Subcutaneous abdominal adipose tissue (tissue), 5 donors: ENCODE data around the gene PTX3.

ENCODE experiments used
- H3K27ac ChIP-seq: one replicate; pipeline ENCODE4 v1.7.0; 2013; ENCODE audit warnings: low read depth, mild to moderate bottlenecking, inconsistent platforms, low read length, moderate library complexity
- H3K27me3 ChIP-seq, 5 donors: one replicate each; pipeline ENCODE4 v1.7.0; 2013; ENCODE audit warnings: low read length in 5 of 5, inconsistent platforms in 1 of 5; ENCODE audit not compliant: control insufficient read depth in 5 of 5, insufficient read depth in 4 of 5
- H3K36me3 ChIP-seq, 5 donors: one replicate each; pipeline ENCODE4 v1.7.0; 2013; ENCODE audit warnings: low read length in 5 of 5; ENCODE audit not compliant: control insufficient read depth in 5 of 5, insufficient read depth in 5 of 5
- H3K4me1 ChIP-seq, 5 donors: one replicate each; pipeline ENCODE4 v1.7.0; 2013; ENCODE audit warnings: low read length in 5 of 5, mild to moderate bottlenecking in 3 of 5, moderate library complexity in 1 of 5; ENCODE audit not compliant: control insufficient read depth in 5 of 5, insufficient read depth in 5 of 5
- H3K4me3 ChIP-seq, 5 donors: one replicate each; pipeline ENCODE4 v1.7.0; 2013; ENCODE audit warnings: low read length in 5 of 5, low read depth in 1 of 5
- H3K9ac ChIP-seq, 5 donors: one replicate each; pipeline ENCODE4 v1.7.0; 2013; ENCODE audit warnings: low read length in 5 of 5, mild to moderate bottlenecking in 4 of 5, moderate library complexity in 3 of 5
- H3K9me3 ChIP-seq, 5 donors: one replicate each; pipeline ENCODE4 v1.7.0; 2013; ENCODE audit warnings: low read length in 5 of 5; ENCODE audit not compliant: control insufficient read depth in 5 of 5
- donor health status: healthy.
- donor health status: healthy.
- donor health status: healthy.
- donor health status: healthy.
- donor health status: healthy.

The PTX3 gene

GRCh38 chr3:157469561-157470294 is 33.1 kb downstream of the PTX3 start:
- H3K4me1 ChIP-seq = peaks cover 0 to 12% (median 3%) of the 10 kb centered on the region in 5 donors
- H3K36me3 ChIP-seq = no peaks in the 10 kb centered on the region
- H3K27me3 ChIP-seq = no peaks in the 10 kb centered on the region
- no peaks in the 10 kb centered on the region for H3K9me3 ChIP-seq
- peak overlapping the region; percentile 43 for H3K27ac ChIP-seq
- no peak overlapping the region for H3K9ac ChIP-seq
- no peak overlapping the region for H3K4me3 ChIP-seq

GRCh38 chr3:157471064-157471463 is 34.4 kb downstream of the PTX3 start:
- Histone ChIP-seq H3K27me3 (no peaks in the 10 kb centered on the region), H3K4me1 (peaks cover 0 to 12% (median 3%) of the 10 kb centered on the region in 5 donors), H3K9me3 (peaks cover 0 to 2% (median 0%) of the 10 kb centered on the region in 5 donors), H3K9ac (no peak overlapping the region), H3K36me3 (no peaks in the 10 kb centered on the region), H3K4me3 (no peak overlapping the region), H3K27ac (no peak overlapping the region)

GRCh38 chr3:157472648-157473047 is 36.0 kb downstream of the PTX3 start:
- H3K4me3 ChIP-seq = no peak overlapping the region
- no peak overlapping the region for H3K27ac ChIP-seq
- peaks cover 0 to 2% (median 0%) of the 10 kb centered on the region in 5 donors for H3K9me3 ChIP-seq
- H3K27me3 ChIP-seq = no peaks in the 10 kb centered on the region
- H3K36me3 ChIP-seq = no peaks in the 10 kb centered on the region
- H3K4me1 ChIP-seq = peaks cover 0 to 12% (median 3%) of the 10 kb centered on the region in 5 donors
- no peak overlapping the region for H3K9ac ChIP-seq

GRCh38 chr3:157475921-157476414 is 39.3 kb downstream of the PTX3 start:
- no peak overlapping the region for H3K4me3 ChIP-seq
- H3K9ac ChIP-seq = no peak overlapping the region
- no peaks in the 10 kb centered on the region for H3K36me3 ChIP-seq
- H3K27me3 ChIP-seq = no peaks in the 10 kb centered on the region
- H3K27ac ChIP-seq = no peak overlapping the region
- H3K4me1 ChIP-seq = no peaks in the 10 kb centered on the region
- H3K9me3 ChIP-seq = peaks cover 0 to 2% (median 0%) of the 10 kb centered on the region in 5 donors

GRCh38 chr3:157477441-157477840 is 40.8 kb downstream of the PTX3 start:
- peaks cover 0 to 2% (median 0%) of the 10 kb centered on the region in 5 donors for H3K9me3 ChIP-seq
- H3K9ac ChIP-seq = no peak overlapping the region
- no peaks in the 10 kb centered on the region for H3K4me1 ChIP-seq
- H3K27me3 ChIP-seq = no peaks in the 10 kb centered on the region
- H3K4me3 ChIP-seq = no peak overlapping the region
- no peak overlapping the region for H3K27ac ChIP-seq
- H3K36me3 ChIP-seq = no peaks in the 10 kb centered on the region

GRCh38 chr3:157479464-157480243 is 43.0 kb downstream of the PTX3 start:
- H3K27me3 ChIP-seq = no peaks in the 10 kb centered on the region
- peaks cover 0 to 2% (median 0%) of the 10 kb centered on the region in 5 donors for H3K9me3 ChIP-seq
- no peaks in the 10 kb centered on the region for H3K36me3 ChIP-seq
- no peak overlapping the region for H3K9ac ChIP-seq
- no peak overlapping the region for H3K4me3 ChIP-seq
- H3K27ac ChIP-seq = no peak overlapping the region
- H3K4me1 ChIP-seq = no peaks in the 10 kb centered on the region

GRCh38 chr3:157487339-157487738 is 50.7 kb downstream of the PTX3 start:
- Histone ChIP-seq H3K27ac (no peak overlapping the region), H3K9me3 (no peaks in the 10 kb centered on the region), H3K9ac (no peak overlapping the region), H3K27me3 (no peaks in the 10 kb centered on the region), H3K4me1 (peaks cover 0 to 4% (median 0%) of the 10 kb centered on the region in 5 donors), H3K36me3 (no peaks in the 10 kb centered on the region), H3K4me3 (no peak overlapping the region)

- no peaks in the 10 kb centered on the region for H3K27me3 ChIP-seq
- no peak overlapping the region for H3K27ac ChIP-seq
- peaks cover 0 to 4% (median 0%) of the 10 kb centered on the region in 5 donors for H3K4me1 ChIP-seq
- H3K9ac ChIP-seq = no peak overlapping the region
- H3K36me3 ChIP-seq = no peaks in the 10 kb centered on the region
- H3K9me3 ChIP-seq = no peaks in the 10 kb centered on the region
- H3K4me3 ChIP-seq = no peak overlapping the region
These were observed 51.5 kb downstream of the PTX3 start for GRCh38 chr3:157488144-157488543.

- no peak overlapping the region for H3K4me3 ChIP-seq
- H3K27ac ChIP-seq = no peak overlapping the region
- H3K4me1 ChIP-seq = peaks cover 0 to 7% (median 0%) of the 10 kb centered on the region in 5 donors
- H3K27me3 ChIP-seq = no peaks in the 10 kb centered on the region
- H3K9ac ChIP-seq = no peak overlapping the region
- no peaks in the 10 kb centered on the region for H3K36me3 ChIP-seq
- H3K9me3 ChIP-seq = no peaks in the 10 kb centered on the region
These were observed 54.5 kb downstream of the PTX3 start for GRCh38 chr3:157491136-157491535.
